ENCODE results near the gene CEP152. TPM values are rescaled to one million over a fixed set of nuclear protein-coding genes. Genes with fewer than 3 reads are reported as not detected.

The CEP152 gene
- total and polyA plus RNA-seq, 2 donors (not counting 1 experiment from before 2014, with no cell fraction given): 1.5 to 18.0 TPM

DNA sequence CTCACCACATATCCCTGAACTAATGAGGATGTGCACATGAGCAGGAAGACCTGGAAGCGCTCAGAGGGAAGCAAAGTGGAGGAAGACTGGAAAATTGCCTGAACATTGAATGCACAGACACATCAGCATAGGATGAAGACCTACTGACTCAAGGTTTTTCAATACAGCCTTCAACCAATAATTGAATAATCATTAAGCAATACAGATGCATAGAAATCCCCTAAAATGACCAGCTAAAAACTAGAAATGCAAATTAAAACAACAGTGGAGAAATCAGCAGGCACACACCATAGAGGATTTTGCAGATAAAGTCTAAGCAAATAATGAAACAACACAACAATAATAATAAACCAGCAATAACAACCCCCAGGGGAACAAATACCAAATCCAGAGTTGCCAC is 80.4 kb downstream of the CEP152 start:
- no peak overlapping the region for H3K4me2 ChIP-seq (replicated peaks; ENCODE audit: low read depth, low read length, poor library complexity, severe bottlenecking)
- Mint-ChIP-seq H3K27ac (no peak overlapping the region), H3K9me3 (ENCODE audit: insufficient read depth) (peaks cover 8% of the 10 kb centered on the region), H3K4me1 (no peaks in the 10 kb centered on the region), H3K27me3 (no peaks in the 10 kb centered on the region), H3K4me3 (no peak overlapping the region)
- H3K36me3 ChIP-seq (replicated peaks in 1 of 2; ENCODE audit: control extremely low read depth in 1 of 2, control insufficient read depth in 1 of 2, extremely low read depth in 1 of 2, insufficient read depth in 2 of 2, low read length in 1 of 2): no peaks in the 10 kb centered on the region
- intact Hi-C loops (cut with micrococcal nuclease): no loop called here
- DNase-seq (no peak), ATAC-seq (ENCODE audit: low read depth) (no peak)
- no peak overlapping the region for H3K9ac ChIP-seq (ENCODE audit: low read length)
- no peaks in the 10 kb centered on the region for H4K20me1 ChIP-seq (ENCODE audit: control insufficient read depth, insufficient read depth, low read length, poor library complexity, severe bottlenecking)
- H3K4me1 ChIP-seq (ENCODE audit: control insufficient read depth in 2 of 2, insufficient read depth in 2 of 2, low read length in 2 of 2): no peaks in the 10 kb centered on the region
- no peaks in the 10 kb centered on the region for H3K27me3 ChIP-seq (replicated peaks in 1 of 4; ENCODE audit: control extremely low read depth in 1 of 4, control insufficient read depth in 3 of 4, insufficient read depth in 4 of 4, low read length in 3 of 4)
- peaks cover 0 to 12% (median 4%) of the 10 kb centered on the region in 3 donors for H3K9me3 ChIP-seq (ENCODE audit: control extremely low read depth in 1 of 3, control insufficient read depth in 2 of 3, insufficient read depth in 1 of 3, low read length in 2 of 3)
- CTCF ChIA-PET: no interaction called here
- WGBS (ENCODE audit: insufficient coverage): no CpG with 5 or more reads among the region's 1 CpG
- POLR2A ChIA-PET: no interaction called here
- H3K79me2 ChIP-seq (ENCODE audit: control insufficient read depth, insufficient read depth, low read length): no peaks in the 10 kb centered on the region
- H3K4me3 ChIP-seq (ENCODE audit: control extremely low read depth in 1 of 5, extremely low read depth in 1 of 5, insufficient read depth in 1 of 5, low read depth in 2 of 5, low read length in 4 of 5): no peak overlapping the region
- no peak overlapping the region for H2AFZ ChIP-seq (ENCODE audit: insufficient read depth, low read depth, low read length, poor library complexity, severe bottlenecking)
- H3K27ac ChIP-seq (ENCODE audit: low read length in 2 of 2): no peak overlapping the region
- TF ChIP-seq CTCF (IDR thresholded peaks at IDR 0.05) (no peak), EZH2 (IDR thresholded peaks at IDR 0.05; ENCODE audit: borderline replicate concordance, insufficient read depth, low read depth, low read length, poor library complexity, severe bottlenecking) (no peak)

GRCh38 chr15:48723969-48724368 is 86.9 kb downstream of the CEP152 start:
- H3K4me2 ChIP-seq (replicated peaks; ENCODE audit: low read depth, low read length, poor library complexity, severe bottlenecking): no peak overlapping the region
- no peaks in the 10 kb centered on the region for H3K4me1 Mint-ChIP-seq
- TF ChIP-seq CTCF (IDR thresholded peaks at IDR 0.05): no peak
- no peak for TF ChIP-seq EZH2 (IDR thresholded peaks at IDR 0.05; ENCODE audit: borderline replicate concordance, insufficient read depth, low read depth, low read length, poor library complexity, severe bottlenecking)
- no peaks in the 10 kb centered on the region for H3K79me2 ChIP-seq (ENCODE audit: control insufficient read depth, insufficient read depth, low read length)
- DNase-seq (no peak), ATAC-seq (ENCODE audit: low read depth) (no peak)
- ChIA-PET CTCF (no interaction called here), POLR2A (no interaction called here)
- H2AFZ ChIP-seq (ENCODE audit: insufficient read depth, low read depth, low read length, poor library complexity, severe bottlenecking): no peak overlapping the region
- H3K9ac ChIP-seq (ENCODE audit: low read length): no peak overlapping the region
- no peak overlapping the region for H3K27ac Mint-ChIP-seq
- no CpG with 5 or more reads among the region's 2 CpGs for WGBS (ENCODE audit: insufficient coverage)
- H3K27me3 Mint-ChIP-seq: no peaks in the 10 kb centered on the region
- H3K9me3 Mint-ChIP-seq (ENCODE audit: insufficient read depth): no peaks in the 10 kb centered on the region
- H3K4me1 ChIP-seq (ENCODE audit: control insufficient read depth in 2 of 2, insufficient read depth in 2 of 2, low read length in 2 of 2): no peaks in the 10 kb centered on the region
- intact Hi-C loops (cut with micrococcal nuclease): no loop called here
- H3K4me3 ChIP-seq (ENCODE audit: control extremely low read depth in 1 of 5, extremely low read depth in 1 of 5, insufficient read depth in 1 of 5, low read depth in 2 of 5, low read length in 4 of 5): no peak overlapping the region
- no peak overlapping the region for H3K4me3 Mint-ChIP-seq
- no peak overlapping the region for H3K27ac ChIP-seq (ENCODE audit: low read length in 2 of 2)
- H3K36me3 ChIP-seq (replicated peaks in 1 of 2; ENCODE audit: control extremely low read depth in 1 of 2, control insufficient read depth in 1 of 2, extremely low read depth in 1 of 2, insufficient read depth in 2 of 2, low read length in 1 of 2): no peaks in the 10 kb centered on the region
- H4K20me1 ChIP-seq (ENCODE audit: control insufficient read depth, insufficient read depth, low read length, poor library complexity, severe bottlenecking): no peaks in the 10 kb centered on the region
- no peaks in the 10 kb centered on the region for H3K27me3 ChIP-seq (replicated peaks in 1 of 4; ENCODE audit: control extremely low read depth in 1 of 4, control insufficient read depth in 3 of 4, insufficient read depth in 4 of 4, low read length in 3 of 4)
- H3K9me3 ChIP-seq (ENCODE audit: control extremely low read depth in 1 of 3, control insufficient read depth in 2 of 3, insufficient read depth in 1 of 3, low read length in 2 of 3): no peaks in the 10 kb centered on the region

Data from B cell (primary cell).